GM12892 (cell line): Measurements from ENCODE around the gene FIGLA.

ENCODE experiments used
- POLR2A ChIP-seq: IDR thresholded peaks from 2 replicates; pipeline ENCODE4 v1.6.1; 2011; ENCODE audit warnings: low read depth, low read length, control low read depth
- POLR2AphosphoS5 ChIP-seq: IDR thresholded peaks from 2 replicates; pipeline ENCODE4 v1.6.1; 2011; ENCODE audit warnings: low read depth, low read length, control low read depth
- TAF1 ChIP-seq: IDR thresholded peaks from 2 replicates; pipeline ENCODE4 v1.6.1; 2011; ENCODE audit warnings: low read depth, mild to moderate bottlenecking, control low read depth, low read length, borderline replicate concordance

DNA sequence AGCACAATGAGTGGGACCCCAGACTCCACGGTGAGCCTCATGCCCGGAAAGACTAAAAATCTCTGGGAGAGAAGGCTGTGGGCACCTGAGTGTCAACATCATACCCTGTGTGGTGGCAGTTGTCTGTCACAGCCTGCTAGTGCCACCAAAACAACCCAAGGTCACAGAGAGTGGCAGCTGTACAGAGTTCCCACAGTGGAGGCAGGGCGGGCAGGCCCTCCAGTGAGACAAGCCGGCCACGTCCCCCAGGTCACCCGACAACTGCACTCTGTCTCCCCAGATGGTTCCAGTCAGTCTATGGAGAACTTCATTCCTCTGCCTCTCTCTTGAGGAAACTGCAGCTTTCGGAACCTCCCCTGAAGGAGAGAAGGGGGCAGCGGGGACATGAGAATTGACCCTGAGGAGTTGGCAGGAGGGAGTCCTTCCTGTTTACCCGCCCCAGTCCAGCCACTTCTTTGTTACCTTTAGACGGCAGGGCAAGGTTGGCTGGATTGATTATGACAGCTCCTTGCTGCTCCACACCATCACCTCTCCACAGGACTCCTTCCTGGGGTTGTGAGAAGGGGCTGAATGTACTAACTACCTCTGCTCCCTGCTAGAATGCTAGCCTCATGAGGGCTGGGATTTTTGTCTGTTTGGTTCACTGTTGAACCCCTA is 11.3 kb upstream of the FIGLA start:
- no peak for TF ChIP-seq POLR2A
- no peak for TF ChIP-seq POLR2AphosphoS5
- TF ChIP-seq TAF1, result no peak
